MV-4-11 (cell line): ENCODE results near the gene RYK.
A peak's percentile ranks its signal among the peaks of the same experiment; 100 is the strongest.
"Not testable (repeated sequence)": the region's sequence is repeated elsewhere in the genome, so short reads cannot be mapped to it uniquely, and the experiment has no call there.

Experiments used
- DNase-seq: peaks from one replicate; lab custom pipeline; 2025; lab: John Stamatoyannopoulos, UW

Gene RYK

GRCh38 chr3:134250717-134251220, at the start of gene RYK:
Gene RYK (minus strand): TSS chr3:134250859. CDS start chr3:134250654, 205 bp downstream.
- DNase-seq = peak; percentile 39

DNA sequence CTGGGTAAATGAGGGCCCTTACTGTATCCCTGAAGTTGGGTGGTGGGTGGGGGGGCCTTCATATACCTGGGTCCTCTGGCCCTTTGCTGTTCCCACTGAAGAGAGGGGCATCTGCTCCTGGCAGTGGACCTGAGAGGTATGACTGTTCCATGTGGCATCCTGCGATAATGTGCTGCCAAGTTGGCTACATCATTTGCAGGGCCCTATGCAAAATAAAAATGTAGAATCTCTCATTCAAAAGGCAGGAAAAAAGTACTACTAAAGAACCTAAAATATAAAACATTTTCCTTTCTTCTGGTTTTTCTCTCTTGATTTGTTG, 49.2 kb upstream of the RYK start:
- no peak for DNase-seq

DNA sequence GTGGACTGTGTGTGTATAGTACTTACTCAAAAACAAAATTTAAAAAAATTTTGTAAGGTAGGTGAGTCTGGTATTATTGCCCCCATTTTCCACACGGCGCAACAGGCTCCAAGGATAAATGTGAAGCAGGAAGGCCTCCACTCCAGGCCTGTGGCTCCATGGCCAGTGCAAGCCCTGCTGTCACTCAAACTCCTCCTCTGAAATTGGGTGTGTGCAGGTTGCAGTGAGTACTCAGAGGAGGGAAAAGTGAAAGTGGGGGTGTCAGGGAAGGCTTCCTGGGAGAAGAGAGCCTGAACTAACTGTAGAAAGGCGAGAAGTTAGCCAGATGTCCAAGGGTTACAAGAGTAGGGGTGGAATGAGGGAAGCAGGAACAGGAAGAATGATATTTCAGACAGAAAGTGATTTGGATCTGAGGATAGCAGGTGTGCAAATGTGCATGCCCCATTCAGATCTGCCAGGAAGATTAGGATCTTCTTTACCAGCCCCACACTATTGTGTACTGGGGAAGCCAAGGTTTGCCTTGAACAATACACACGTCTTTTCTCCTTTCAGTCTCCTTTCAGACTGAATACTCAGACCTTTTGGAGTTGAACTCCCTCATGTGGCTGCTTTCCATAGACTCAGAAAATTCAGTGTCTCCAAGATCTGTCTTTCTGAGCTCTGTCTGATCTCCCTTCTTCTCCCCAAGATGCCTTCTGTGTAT, 48.7 kb upstream of the RYK start:
- DNase-seq = no peak

DNA sequence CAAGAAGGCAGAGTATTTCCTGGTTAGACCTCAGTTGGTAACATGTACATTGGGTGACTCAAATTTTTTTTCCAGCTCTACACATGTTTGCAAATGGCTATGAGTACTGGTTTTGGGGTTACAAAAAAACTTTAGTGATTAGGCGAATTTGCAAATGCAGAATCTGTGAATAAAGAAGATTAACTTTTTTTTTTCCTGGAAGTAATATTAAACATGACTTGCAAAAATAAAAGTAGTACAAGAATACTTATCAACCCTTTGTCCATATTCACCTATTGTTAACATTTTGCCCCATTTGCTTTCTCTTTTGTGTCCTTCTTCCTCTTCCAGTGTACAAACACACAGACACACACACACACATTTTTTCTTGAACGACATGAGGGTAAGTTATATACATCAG, 47.6 kb upstream of the RYK start:
- DNase-seq = no peak

- DNase-seq = no peak
Measured at GRCh38 chr3:134296616-134297015, 46.0 kb upstream of the RYK start.

- no peak for DNase-seq
Measured at GRCh38 chr3:134295930-134296329, 45.3 kb upstream of the RYK start.

GRCh38 chr3:134294302-134295280, 43.9 kb upstream of the RYK start:
- DNase-seq = peak; percentile 76

DNA sequence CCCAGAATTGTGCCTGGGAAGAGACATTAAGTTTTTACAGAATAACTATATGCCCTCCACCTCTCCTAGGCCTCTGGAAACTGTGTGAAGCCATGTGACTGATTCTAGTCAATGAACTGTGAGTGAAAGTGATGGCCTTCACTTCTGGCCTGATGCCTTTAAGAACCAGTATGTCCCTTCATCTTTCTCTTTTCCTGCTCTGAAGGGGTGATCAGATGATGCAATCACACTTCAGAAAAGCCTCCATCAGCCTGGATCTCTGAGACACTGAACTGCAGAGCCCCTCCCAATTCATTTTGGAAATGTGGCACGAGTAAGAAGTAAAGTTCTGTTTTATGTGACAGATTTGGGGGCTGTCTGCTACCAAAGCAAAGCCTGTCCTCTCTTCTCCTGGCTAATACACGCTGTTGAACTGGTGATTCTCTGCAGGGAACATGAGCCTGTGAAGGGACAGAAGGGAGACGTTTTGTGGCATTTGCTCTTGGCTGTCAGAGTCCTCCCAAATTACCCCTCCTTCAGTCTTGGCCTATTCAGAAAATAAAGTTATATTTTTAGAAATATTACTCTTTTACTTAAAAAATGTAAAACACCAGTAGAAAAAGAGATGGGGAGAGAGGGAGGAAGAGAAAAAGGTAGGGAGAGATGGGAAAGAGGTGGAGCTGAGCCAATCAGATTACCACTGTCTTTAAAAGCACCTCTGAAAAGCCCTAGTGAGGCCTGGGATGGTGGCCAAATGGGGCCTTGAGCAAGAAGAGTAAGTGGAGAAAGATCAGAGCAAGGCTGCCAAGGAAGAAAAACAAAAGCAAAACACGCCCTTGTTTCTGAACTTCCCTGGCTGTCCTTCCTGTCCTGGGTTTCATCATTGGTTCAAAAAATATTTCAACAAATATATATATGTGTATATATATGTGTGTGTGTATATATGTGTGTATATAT, 40.9 kb upstream of the RYK start:
- DNase-seq = no peak

DNA sequence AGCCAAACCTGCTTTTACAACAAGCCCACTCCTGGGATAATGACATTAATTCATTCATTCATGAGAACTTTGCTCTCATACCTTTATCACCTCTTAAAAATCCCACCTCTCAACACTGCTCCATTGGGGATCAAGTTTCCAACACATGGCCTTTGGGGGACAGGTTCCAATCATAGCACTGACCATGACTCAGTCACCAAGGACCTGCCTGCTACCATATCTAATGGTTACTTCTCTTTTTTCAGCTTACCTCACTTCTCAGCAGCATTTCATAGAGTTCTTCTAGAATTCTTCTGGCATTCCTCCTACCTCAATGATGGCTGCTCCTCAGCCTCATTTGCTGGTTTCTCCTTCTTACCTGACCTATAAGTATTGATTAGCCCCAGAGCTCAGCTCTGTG, 36.9 kb upstream of the RYK start:
- DNase-seq = no peak

- no peak for DNase-seq
Measured at GRCh38 chr3:134284438-134284837, 33.8 kb upstream of the RYK start.

DNA sequence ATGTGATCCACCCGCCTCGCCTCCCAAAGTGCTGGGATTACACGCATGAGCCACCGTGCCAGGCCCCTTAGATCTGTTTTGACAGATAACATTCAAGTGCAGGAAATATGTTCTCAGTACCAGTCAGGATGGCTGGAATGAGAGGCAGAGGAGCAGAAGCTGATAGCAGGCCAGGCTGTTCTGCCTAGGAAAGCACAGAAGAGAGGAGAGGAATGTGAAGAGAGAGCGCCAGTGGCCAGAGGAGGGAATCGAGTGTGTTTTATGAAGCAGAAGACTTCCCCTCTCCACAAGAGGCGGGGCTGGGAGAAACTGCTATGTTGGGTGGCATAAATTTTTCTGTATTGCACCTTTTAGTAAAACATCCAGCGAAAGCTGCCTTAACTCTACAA, 32.0 kb upstream of the RYK start:
- DNase-seq = no peak

- no peak for DNase-seq
Measured at GRCh38 chr3:134281912-134282658, 31.4 kb upstream of the RYK start.

- DNase-seq = no peak
Measured at GRCh38 chr3:134279466-134279865, 28.8 kb upstream of the RYK start.

- DNase-seq = no peak
Measured at GRCh38 chr3:134277066-134277660, 26.5 kb upstream of the RYK start.

- DNase-seq = peak; percentile 14
Measured at GRCh38 chr3:134276086-134276485, 25.4 kb upstream of the RYK start.

DNA sequence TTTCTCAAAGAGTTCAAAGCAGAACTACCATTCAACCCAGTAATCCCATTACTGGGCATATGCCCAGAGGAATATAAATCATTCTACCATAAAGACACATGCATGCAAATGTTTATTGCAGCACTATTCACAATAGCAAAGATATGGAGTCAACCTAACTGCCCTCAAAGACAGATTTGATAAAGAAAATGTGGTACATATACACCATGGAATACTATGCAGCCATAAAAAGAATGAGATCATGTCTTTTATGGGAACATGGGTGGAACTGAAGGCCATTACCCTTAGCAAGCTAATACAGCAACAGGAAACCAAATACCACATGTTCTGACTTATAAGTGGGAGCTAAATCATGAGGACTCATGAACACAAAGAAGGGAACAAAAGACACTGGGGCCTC, 24.5 kb upstream of the RYK start:
- not testable (repeated sequence) for DNase-seq

DNA sequence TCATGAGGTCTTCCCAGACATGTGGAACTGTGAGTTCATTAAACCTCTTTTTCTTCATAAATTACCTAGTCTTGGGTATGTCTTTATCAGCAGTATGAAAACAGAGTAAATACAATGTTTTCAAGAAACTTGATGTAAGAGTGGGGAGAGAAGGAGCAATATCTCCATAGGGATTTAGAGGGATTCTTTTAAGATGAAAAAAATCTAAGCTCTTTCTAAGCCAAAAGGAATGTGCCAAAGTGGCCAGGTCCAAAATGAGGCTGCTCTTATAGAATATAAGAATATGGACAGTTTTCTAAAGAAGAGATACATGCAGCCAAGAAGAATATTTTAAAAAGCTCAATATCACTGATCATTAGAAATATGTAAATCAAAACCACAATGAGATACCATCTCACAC, 23.9 kb upstream of the RYK start:
- no peak for DNase-seq

- DNase-seq = no peak
Measured at GRCh38 chr3:134267996-134268395, 17.3 kb upstream of the RYK start.

DNA sequence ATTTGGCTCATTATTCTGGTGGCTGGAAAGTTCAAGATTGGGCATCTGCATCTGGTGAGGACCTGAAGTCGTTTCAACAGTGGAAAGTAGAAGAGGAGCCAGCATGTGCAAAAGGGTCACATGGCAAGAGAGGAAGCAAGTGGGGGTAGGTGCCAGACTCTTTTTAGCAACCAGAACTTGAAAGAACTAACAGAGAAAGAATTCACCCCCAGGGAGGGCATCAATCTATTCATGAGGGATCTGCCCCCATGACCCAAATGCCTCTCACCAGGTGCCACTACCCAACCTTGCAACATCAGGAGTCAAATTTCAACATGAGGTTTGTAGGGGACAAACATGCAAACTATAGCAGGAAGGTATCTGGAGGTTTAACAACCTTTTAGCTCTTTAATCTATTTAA, 10.3 kb upstream of the RYK start:
- DNase-seq = no peak

- no peak for DNase-seq
Measured at GRCh38 chr3:134258761-134259347, 8.2 kb upstream of the RYK start.

DNA sequence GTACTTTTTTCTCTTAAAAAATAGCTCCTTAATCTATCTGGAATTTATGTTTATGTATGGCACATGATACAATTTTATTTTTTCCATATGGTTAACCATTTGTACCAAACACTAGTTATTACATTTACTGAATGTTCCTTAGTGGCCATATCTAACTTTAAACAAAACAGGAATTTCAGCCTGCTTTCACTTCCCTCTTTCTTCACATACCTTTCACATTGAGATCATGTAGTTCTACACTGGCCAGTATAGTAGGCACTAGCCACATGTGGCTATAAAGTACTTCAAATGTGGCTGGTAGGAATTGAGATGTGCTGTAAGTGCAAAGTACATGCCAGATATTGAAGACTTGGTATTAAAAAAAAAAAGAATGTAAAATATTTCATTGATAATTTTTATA, 4.7 kb upstream of the RYK start:
- peak; percentile 53 for DNase-seq
